Endothelial cell of umbilical vein (primary cell): ENCODE results near the gene DHRS7B. TPM values are rescaled to one million over a fixed set of nuclear protein-coding genes. Genes with fewer than 3 reads are reported as not detected.

Experiments
- BruUV-seq: library from RNA; stranded (reverse); fragments of 400-500 nt; replicated peaks from 2 replicates; lab custom pipeline; 2021; lab: Mats Ljungman, UMichigan
- CTCF ChIA-PET: fragments of 300-600, 350-600 bp; sonication (Branson Sonifier 250); formaldehyde crosslinking; loops from one replicate; lab custom pipeline; 2021; ENCODE audit warnings: antibody characterized with exemption, inconsistent platforms; lab: Charles Lee
- POLR2A ChIA-PET: fragments of 300-600, 350-600 bp; sonication (Branson Sonifier 250); formaldehyde crosslinking; loops from one replicate; lab custom pipeline; 2021; ENCODE audit warnings: antibody characterized with exemption, inconsistent platforms; lab: Charles Lee
- DNase-seq: peaks from one replicate; pipeline ENCODE4 v3.0.0-alpha.2; 2011; ENCODE audit warnings: low read depth, low spot score
- FAIRE-seq: peaks from 2 replicates; lab custom pipeline; 2011; peaks lifted over from hg19 to GRCh38; lab: Jason Lieb, UNC
- H2AFZ ChIP-seq: 2 replicates; pipeline ENCODE4 v1.6.0; 2012; ENCODE audit warnings: low read depth, low read length, control low read depth, inconsistent platforms
- H3K27ac ChIP-seq: 2 replicates; pipeline ENCODE4 v1.5.1; 2011; ENCODE audit warnings: low read depth, mild to moderate bottlenecking, control low read depth, low read length, moderate library complexity; ENCODE audit not compliant: insufficient read depth
- H3K27me3 ChIP-seq, 2 experiments: 2 replicates each; pipeline versions ENCODE4 v1.6.0 to v1.6.1; 2011; ENCODE audit warnings: low read length in 2 of 2, mixed read lengths in 1 of 2; ENCODE audit not compliant: control insufficient read depth in 2 of 2, insufficient read depth in 2 of 2
- H3K36me3 ChIP-seq, 2 experiments: 2 replicates in 1 of 2; 3 replicates in 1 of 2; pipeline ENCODE4 v1.5.1; 2011; ENCODE audit warnings: low read length in 2 of 2, mild to moderate bottlenecking in 1 of 2, moderate library complexity in 1 of 2; ENCODE audit not compliant: control insufficient read depth in 2 of 2, insufficient read depth in 2 of 2; ENCODE audit errors: extremely low read depth in 1 of 2
- H3K4me1 ChIP-seq: 3 replicates; pipeline ENCODE4 v1.5.1; 2011; ENCODE audit warnings: mild to moderate bottlenecking, low read length; ENCODE audit not compliant: control insufficient read depth, insufficient read depth; ENCODE audit errors: extremely low read depth
- H3K4me2 ChIP-seq: 2 replicates; pipeline ENCODE4 v1.6.1; 2011; ENCODE audit warnings: low read length, control low read depth, mixed read lengths; ENCODE audit not compliant: insufficient read depth
- H3K4me3 ChIP-seq, 3 experiments: fragments of 200-600 bp in 1 of 3; sonication (generic), shearing (Covaris generic) in 1 of 3; replicated peaks in 1 of 3; 2 replicates each; pipeline ENCODE4 v1.5.1; 2011 to 2016; ENCODE audit warnings: control low read depth in 3 of 3, low read length in 3 of 3, mild to moderate bottlenecking in 2 of 3, inconsistent platforms in 1 of 3, low read depth in 1 of 3, moderate library complexity in 1 of 3; ENCODE audit not compliant: insufficient read depth in 1 of 3
- H3K79me2 ChIP-seq: 2 replicates; pipeline ENCODE4 v1.6.0; 2012; ENCODE audit warnings: low read length, inconsistent platforms; ENCODE audit not compliant: control insufficient read depth, insufficient read depth
- H3K9ac ChIP-seq: replicated peaks from 2 replicates; pipeline ENCODE3; 2011; ENCODE audit warnings: low read length, control low read depth; ENCODE audit not compliant: insufficient read depth; ENCODE audit errors: extremely low read depth
- H3K9me1 ChIP-seq: replicated peaks from 3 replicates; pipeline ENCODE4 v1.6.0; 2011; ENCODE audit warnings: mild to moderate bottlenecking, low read length; ENCODE audit not compliant: control insufficient read depth, insufficient read depth; ENCODE audit errors: extremely low read depth
- H3K9me3 ChIP-seq: replicated peaks from 2 replicates; pipeline ENCODE4 v1.5.1; 2012; ENCODE audit warnings: low read length, inconsistent platforms; ENCODE audit not compliant: control insufficient read depth, insufficient read depth
- H4K20me1 ChIP-seq: replicated peaks from 2 replicates; pipeline ENCODE3; 2011; ENCODE audit warnings: mild to moderate bottlenecking, low read length; ENCODE audit not compliant: control insufficient read depth, insufficient read depth; ENCODE audit errors: extremely low read depth
- CTCF ChIP-seq, 2 donors: IDR thresholded peaks; 1 replicate in 1 of 2; 2 replicates in 1 of 2; pipeline ENCODE4 v1.5.1; 2011; ENCODE audit warnings: low read length in 2 of 2, mild to moderate bottlenecking in 2 of 2, moderate library complexity in 2 of 2, control low read depth in 1 of 2, inconsistent platforms in 1 of 2, low read depth in 1 of 2; ENCODE audit not compliant: insufficient read depth in 1 of 2; ENCODE audit errors: extremely low read depth in 1 of 2
- EZH2 ChIP-seq: IDR thresholded peaks from 2 replicates; pipeline ENCODE4 v1.6.1; 2012; ENCODE audit warnings: borderline replicate concordance, low read depth, mild to moderate bottlenecking, moderate library complexity, low read length, inconsistent platforms; ENCODE audit not compliant: severe bottlenecking
- FOS ChIP-seq: IDR thresholded peaks from 2 replicates; pipeline ENCODE4 v1.6.1; 2011; ENCODE audit warnings: mild to moderate bottlenecking, low read length, moderate library complexity, borderline replicate concordance; ENCODE audit not compliant: insufficient read depth
- GATA2 ChIP-seq: IDR thresholded peaks from 2 replicates; pipeline ENCODE4 v1.7.0; 2011; ENCODE audit warnings: low read depth, mild to moderate bottlenecking, moderate library complexity, mixed read lengths, low read length; ENCODE audit not compliant: insufficient read length, insufficient read depth
- JUN ChIP-seq: IDR thresholded peaks from 2 replicates; pipeline ENCODE4 v1.6.1; 2011; ENCODE audit warnings: borderline replicate concordance, low read depth; ENCODE audit not compliant: insufficient read length, insufficient read depth
- MYC ChIP-seq: IDR thresholded peaks from one replicate; pipeline ENCODE4 v1.6.1; 2011; ENCODE audit warnings: mild to moderate bottlenecking, low read depth, low read length
- POLR2A ChIP-seq: IDR thresholded peaks from 2 replicates; pipeline ENCODE4 v1.6.1; 2012; ENCODE audit warnings: low read depth, mild to moderate bottlenecking, control low read depth, low read length
- POLR2AphosphoS5 ChIP-seq: IDR thresholded peaks from 2 replicates; pipeline ENCODE4 v1.6.1; 2012; ENCODE audit warnings: low read depth, mild to moderate bottlenecking, control low read depth, low read length, moderate library complexity; ENCODE audit not compliant: insufficient read depth
- dilution Hi-C: fragments of 300-500 bp; cut with MboI; formaldehyde crosslinking; loops from one replicate; pipeline ENCODE4 v1.15.0; 2019; ENCODE audit warnings: low sequenced_read_pairs; ENCODE audit not compliant: extremely low pct_ligation_motif_present
- intact Hi-C: fragments of 100-400 bp; cut with micrococcal nuclease; formaldehyde crosslinking; loops from one replicate; pipeline ENCODE4 v1.10.0; 2022
- polyA plus RNA-seq, 4 experiments: library from polyadenylated mRNA; depleted of rRNA in 3 of 4; stranded (reverse) in 3 of 4; unstranded in 1 of 4; fragments of >200 nt; gene quantifications; 2 replicates each; pipeline versions ENCODE4 v1.2.1 to v1.2.3, GENCODE V29; 2011 to 2012; ENCODE audit warnings: missing spikeins in 1 of 4
- total RNA-seq: library from RNA; stranded (reverse); gene quantifications from 2 replicates; pipeline ENCODE4 v1.2.3, GENCODE V29; 2021
- TF ChIP-seq, protein P1 (sequence below): IDR thresholded peaks from 2 replicates; pipeline ENCODE4 v1.6.1; 2011; ENCODE audit not compliant: insufficient read depth, insufficient read length

Gene DHRS7B
- total and polyA plus RNA-seq, 2 donors (not counting 3 experiments of a cell fraction or from before 2014, with no cell fraction given) = 14.0 to 28.1 TPM

DNA sequence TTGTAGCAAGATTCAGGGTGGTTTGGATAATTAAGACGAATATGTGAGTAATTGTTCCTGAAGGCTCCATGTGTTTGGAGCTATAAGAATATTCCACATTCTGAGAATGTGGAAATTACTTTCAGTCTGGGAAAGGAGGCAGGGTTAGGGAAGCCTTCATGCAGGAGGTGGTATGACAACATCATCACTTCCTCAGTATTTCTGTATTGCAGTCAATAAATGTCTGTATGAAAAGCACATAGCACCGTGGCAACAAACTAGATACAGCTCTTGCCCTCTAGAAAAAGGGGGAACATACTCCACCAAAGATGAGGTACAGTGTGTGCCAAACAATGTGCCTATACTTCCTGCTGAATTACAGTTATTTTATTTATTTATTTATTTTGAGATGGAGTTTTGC, 26.1 kb upstream of the DHRS7B start:
- TF ChIP-seq GATA2 = no peak
- TF ChIP-seq MYC = no peak
- no peak for TF ChIP-seq FOS
- no peak for TF ChIP-seq EZH2
- no peak for TF ChIP-seq CTCF (IDR thresholded peaks at IDR 0.05; ENCODE audit: extremely low read depth in 1 of 2, insufficient read depth in 1 of 2, low read depth in 1 of 2, low read length in 2 of 2)
- TF ChIP-seq, protein P1, sequence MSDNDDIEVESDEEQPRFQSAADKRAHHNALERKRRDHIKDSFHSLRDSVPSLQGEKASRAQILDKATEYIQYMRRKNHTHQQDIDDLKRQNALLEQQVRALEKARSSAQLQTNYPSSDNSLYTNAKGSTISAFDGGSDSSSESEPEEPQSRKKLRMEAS = no peak
- no peak for TF ChIP-seq POLR2A
- TF ChIP-seq JUN = no peak
- no peak for TF ChIP-seq POLR2AphosphoS5
- Histone ChIP-seq H3K9me1 (no peaks in the 10 kb centered on the region), H3K4me2 (no peak overlapping the region), H3K4me3 (no peak overlapping the region), H3K36me3 (no peaks in the 10 kb centered on the region), H3K27me3 (peaks cover 0 to 2% of the 10 kb centered on the region in 2 experiments), H4K20me1 (no peaks in the 10 kb centered on the region), H2AFZ (no peak overlapping the region), H3K79me2 (no peaks in the 10 kb centered on the region), H3K27ac (no peak overlapping the region), H3K9me3 (no peaks in the 10 kb centered on the region), H3K4me1 (peaks cover 5% of the 10 kb centered on the region), H3K9ac (no peak overlapping the region)
- dilution Hi-C loops = no loop called here
- intact Hi-C loops = no loop called here
- no TSS peak for BruUV-seq
- FAIRE-seq = no peak
- ChIA-PET POLR2A (interaction anchor here (1.5 kb wide), 1 partner anchor 57 kb away, joined by 5 read pairs; the partner anchor contains the start of gene USP22), CTCF (interaction anchor here (1.5 to 2.8 kb wide), 4 partner anchors 18 to 299 kb away, joined by 7 to 27 read pairs (median 18); partner anchors contain the start of gene USP22)
- DNase-seq = no peak
